Neuronal stem cell (in vitro differentiated cells): Measurements from ENCODE around the gene PRKACG.

ENCODE experiments used
- DNase-seq: peaks from one replicate; pipeline ENCODE4 v3.0.0-alpha.2; 2013; ENCODE audit warnings: low spot score
- H2AFZ ChIP-seq: one replicate; pipeline ENCODE4 v1.6.1; 2013; ENCODE audit warnings: mild to moderate bottlenecking, low read length, inconsistent platforms
- H2AK5ac ChIP-seq: 2 replicates; pipeline ENCODE4 v1.6.1; 2013; ENCODE audit warnings: low read depth, mild to moderate bottlenecking, inconsistent platforms, low read length, moderate library complexity, mixed read lengths
- H2BK120ac ChIP-seq: 2 replicates; pipeline ENCODE4 v1.6.1; 2013; ENCODE audit warnings: low read depth, mild to moderate bottlenecking, inconsistent platforms, low read length, moderate library complexity, mixed read lengths
- H2BK12ac ChIP-seq: one replicate; pipeline ENCODE4 v1.6.1; 2013; ENCODE audit warnings: low read length, inconsistent platforms
- H2BK15ac ChIP-seq: 2 replicates; pipeline ENCODE4 v1.6.1; 2013; ENCODE audit warnings: mild to moderate bottlenecking, low read length, inconsistent platforms, mixed read lengths
- H2BK5ac ChIP-seq: one replicate; pipeline ENCODE4 v1.6.1; 2013; ENCODE audit warnings: inconsistent platforms, mild to moderate bottlenecking, low read length, moderate library complexity
- H3K14ac ChIP-seq: one replicate; pipeline ENCODE4 v1.6.1; 2013; ENCODE audit warnings: low read length, inconsistent platforms
- H3K18ac ChIP-seq: 2 replicates; pipeline ENCODE4 v1.6.1; 2013; ENCODE audit warnings: low read length, inconsistent platforms
- H3K23ac ChIP-seq: 2 replicates; pipeline ENCODE4 v1.6.1; 2013; ENCODE audit warnings: low read depth, mild to moderate bottlenecking, mixed read lengths, low read length, inconsistent platforms; ENCODE audit not compliant: poor library complexity
- H3K27ac ChIP-seq: replicated peaks from 3 replicates; pipeline ENCODE4 v1.5.1; 2013; ENCODE audit warnings: low read length, inconsistent platforms
- H3K27me3 ChIP-seq, 3 experiments: 2 replicates each; pipeline ENCODE4 v1.6.1; 2013; ENCODE audit warnings: low read length in 3 of 3, mild to moderate bottlenecking in 2 of 3, inconsistent platforms in 1 of 3, low read depth in 1 of 3, mixed read lengths in 1 of 3, moderate library complexity in 1 of 3; ENCODE audit not compliant: control insufficient read depth in 3 of 3, insufficient read depth in 3 of 3
- H3K36me3 ChIP-seq, 2 donors: replicated peaks in 1 of 2; 2 replicates each; pipeline ENCODE4 v1.6.1; 2013; ENCODE audit warnings: low read length in 2 of 2; ENCODE audit not compliant: control insufficient read depth in 2 of 2, insufficient read depth in 2 of 2
- H3K4ac ChIP-seq: 2 replicates; pipeline ENCODE4 v1.6.1; 2013; ENCODE audit warnings: inconsistent platforms, mild to moderate bottlenecking, low read length, moderate library complexity
- H3K4me1 ChIP-seq, 2 donors: 1 replicate in 1 of 2; 2 replicates in 1 of 2; pipeline ENCODE4 v1.6.1; 2013; ENCODE audit warnings: low read length in 2 of 2, low read depth in 1 of 2; ENCODE audit not compliant: control insufficient read depth in 2 of 2, insufficient read depth in 1 of 2
- H3K4me2 ChIP-seq: one replicate; pipeline ENCODE4 v1.6.1; 2013; ENCODE audit warnings: mild to moderate bottlenecking, low read length, inconsistent platforms; ENCODE audit not compliant: insufficient read depth, poor library complexity, severe bottlenecking
- H3K4me3 ChIP-seq, 2 donors: 2 replicates each; pipeline ENCODE4 v1.5.1; 2013; ENCODE audit warnings: low read length in 2 of 2, mild to moderate bottlenecking in 2 of 2, inconsistent platforms in 1 of 2, moderate library complexity in 1 of 2
- H3K79me1 ChIP-seq: one replicate; pipeline ENCODE4 v1.6.1; 2013; ENCODE audit warnings: low read depth, mild to moderate bottlenecking, inconsistent platforms, low read length, moderate library complexity
- H3K9ac ChIP-seq: one replicate; pipeline ENCODE4 v1.6.1; 2013; ENCODE audit warnings: mild to moderate bottlenecking, low read depth, low read length, inconsistent platforms; ENCODE audit not compliant: poor library complexity
- H3K9me3 ChIP-seq, 2 donors: replicated peaks in 1 of 2; 2 replicates each; pipeline versions ENCODE3 to v1.6.1; 2013; ENCODE audit warnings: low read length in 2 of 2, mild to moderate bottlenecking in 2 of 2, inconsistent platforms in 1 of 2, low read depth in 1 of 2, mixed read lengths in 1 of 2, moderate library complexity in 1 of 2; ENCODE audit not compliant: control insufficient read depth in 2 of 2, insufficient read depth in 1 of 2
- H4K8ac ChIP-seq: one replicate; pipeline ENCODE4 v1.6.1; 2013; ENCODE audit warnings: low read depth, mild to moderate bottlenecking, inconsistent platforms, low read length, moderate library complexity
- H4K91ac ChIP-seq: one replicate; pipeline ENCODE4 v1.6.1; 2013; ENCODE audit warnings: low read length, low read depth, mild to moderate bottlenecking, inconsistent platforms; ENCODE audit not compliant: poor library complexity
- WGBS, 2 donors: extraction: QIAGEN DNeasy Blood & Tissue Kit; methylation state at CpG; one replicate each; pipeline ENCODE4 v1.1.7; 2013; ENCODE audit warnings: missing lambda C conversion rate in 2 of 2, mixed read lengths in 1 of 2; ENCODE audit not compliant: insufficient read length in 2 of 2, insufficient replicate concordance in 1 of 2; ENCODE audit errors: extremely low coverage in 2 of 2; 5-methylcytosine and 5-hydroxymethylcytosine counted together

PRKACG gene

DNA sequence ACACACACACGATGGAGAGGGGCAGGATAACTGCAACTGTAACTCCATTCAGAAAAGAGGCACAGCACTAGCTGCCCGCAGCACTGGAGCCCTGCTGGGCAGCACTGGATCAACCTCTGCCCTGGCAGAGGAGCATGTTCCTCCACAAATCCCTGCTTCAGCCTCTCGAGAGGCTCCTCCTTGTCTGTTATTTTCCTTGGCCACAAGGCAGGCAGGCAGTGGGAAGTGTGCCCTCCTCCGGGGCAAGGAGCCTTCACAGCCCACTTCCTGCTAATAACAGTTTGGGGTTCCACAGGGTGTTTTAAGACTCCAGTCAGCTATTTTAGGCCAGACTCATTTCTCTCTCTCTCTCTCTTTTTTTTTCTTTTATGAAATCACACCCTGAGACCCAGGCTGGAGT lies 33.5 kb upstream of the PRKACG start:
- Histone ChIP-seq H2BK120ac (no peak overlapping the region), H2AK5ac (no peak overlapping the region), H3K9me3 (no peaks in the 10 kb centered on the region), H3K23ac (no peak overlapping the region), H2BK5ac (no peak overlapping the region), H3K4me2 (no peak overlapping the region), H3K79me1 (no peaks in the 10 kb centered on the region), H3K27ac (no peak overlapping the region), H4K8ac (no peak overlapping the region), H3K4me1 (peaks cover 8 to 16% of the 10 kb centered on the region in 2 donors), H4K91ac (no peak overlapping the region), H2AFZ (no peak overlapping the region), H3K9ac (no peak overlapping the region), H3K36me3 (peaks cover 16 to 45% of the 10 kb centered on the region in 2 donors), H3K4me3 (no peak overlapping the region), H3K4ac (no peak overlapping the region), H3K27me3 (no peaks in the 10 kb centered on the region), H2BK12ac (no peak overlapping the region), H3K14ac (no peak overlapping the region), H2BK15ac (no peak overlapping the region), H3K18ac (no peak overlapping the region)
- WGBS, 2 donors, result no CpG with 5 or more reads among the region's 4 CpGs
- no peak for DNase-seq

DNA sequence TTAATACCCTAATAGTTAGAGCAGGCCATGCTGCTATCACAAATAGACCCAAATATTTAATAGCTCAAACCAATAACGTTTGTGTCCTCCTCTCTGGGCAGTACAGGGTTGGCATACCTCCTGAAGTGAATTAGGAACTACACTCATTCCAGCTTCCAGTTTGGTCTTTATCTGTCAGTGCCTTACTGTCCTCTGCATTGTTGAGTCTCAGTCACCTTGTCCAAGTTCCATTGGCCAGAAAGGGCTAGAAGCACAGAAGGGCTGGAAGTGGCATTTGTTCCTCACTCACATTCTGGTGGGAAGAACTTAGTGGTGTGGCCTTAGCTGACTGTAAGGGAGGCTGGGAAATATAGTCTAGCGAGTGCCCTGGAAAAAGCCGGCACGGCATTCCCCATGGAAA lies 32.8 kb upstream of the PRKACG start:
- Histone ChIP-seq H3K4me3 (no peak overlapping the region), H3K9me3 (no peaks in the 10 kb centered on the region), H4K8ac (no peak overlapping the region), H3K4me2 (no peak overlapping the region), H3K79me1 (no peaks in the 10 kb centered on the region), H2BK5ac (no peak overlapping the region), H3K27me3 (no peaks in the 10 kb centered on the region), H3K18ac (no peak overlapping the region), H2BK120ac (no peak overlapping the region), H3K4me1 (peaks cover 8 to 16% of the 10 kb centered on the region in 2 donors), H2AFZ (no peak overlapping the region), H2AK5ac (no peak overlapping the region), H2BK15ac (no peak overlapping the region), H2BK12ac (no peak overlapping the region), H3K36me3 (peaks cover 16 to 45% of the 10 kb centered on the region in 2 donors), H3K4ac (no peak overlapping the region), H3K14ac (no peak overlapping the region), H3K23ac (no peak overlapping the region), H3K9ac (no peak overlapping the region), H3K27ac (no peak overlapping the region), H4K91ac (no peak overlapping the region)
- no CpG with 5 or more reads among the region's 4 CpGs for WGBS, 2 donors
- no peak for DNase-seq

DNA sequence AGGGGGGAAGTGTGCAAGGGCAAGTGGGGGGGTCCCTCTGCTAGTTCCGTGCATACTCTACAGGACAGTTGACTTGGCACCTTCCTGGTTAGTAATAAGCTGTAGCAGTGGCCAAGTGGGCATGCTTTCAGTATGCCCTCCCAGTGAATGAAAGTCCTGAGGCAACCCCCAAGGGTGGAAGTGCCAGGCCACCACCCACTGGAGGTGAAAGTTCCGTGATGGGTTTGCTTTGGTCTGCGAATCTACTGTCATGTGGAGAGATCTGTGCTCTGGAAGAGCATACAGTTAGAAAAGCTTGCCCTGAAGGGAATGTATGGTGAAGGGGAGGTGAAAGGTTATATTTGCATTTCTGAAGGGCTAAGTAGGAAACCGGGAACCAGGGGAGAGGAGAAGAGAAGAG lies 31.9 kb upstream of the PRKACG start:
- H3K27ac ChIP-seq, result no peak overlapping the region
- no peak overlapping the region for H2BK5ac ChIP-seq
- no peak overlapping the region for H3K4me3 ChIP-seq
- H3K79me1 ChIP-seq, result no peaks in the 10 kb centered on the region
- peaks cover 18 to 40% of the 10 kb centered on the region in 2 donors for H3K36me3 ChIP-seq
- no peak overlapping the region for H3K14ac ChIP-seq
- H2BK120ac ChIP-seq, result no peak overlapping the region
- no peak for DNase-seq
- H2BK12ac ChIP-seq, result no peak overlapping the region
- no peak overlapping the region for H2AK5ac ChIP-seq
- WGBS, 2 donors, result no CpG with 5 or more reads among the region's 4 CpGs
- H3K4me2 ChIP-seq, result no peak overlapping the region
- no peak overlapping the region for H2BK15ac ChIP-seq
- H3K9ac ChIP-seq, result no peak overlapping the region
- no peak overlapping the region for H4K8ac ChIP-seq
- H3K18ac ChIP-seq, result no peak overlapping the region
- H3K4ac ChIP-seq, result no peak overlapping the region
- no peak overlapping the region for H4K91ac ChIP-seq
- no peaks in the 10 kb centered on the region for H3K27me3 ChIP-seq
- H2AFZ ChIP-seq, result no peak overlapping the region
- peaks cover 0 to under 1% of the 10 kb centered on the region in 2 donors for H3K9me3 ChIP-seq
- H3K4me1 ChIP-seq, result peaks cover 8 to 16% of the 10 kb centered on the region in 2 donors
- no peak overlapping the region for H3K23ac ChIP-seq

DNA sequence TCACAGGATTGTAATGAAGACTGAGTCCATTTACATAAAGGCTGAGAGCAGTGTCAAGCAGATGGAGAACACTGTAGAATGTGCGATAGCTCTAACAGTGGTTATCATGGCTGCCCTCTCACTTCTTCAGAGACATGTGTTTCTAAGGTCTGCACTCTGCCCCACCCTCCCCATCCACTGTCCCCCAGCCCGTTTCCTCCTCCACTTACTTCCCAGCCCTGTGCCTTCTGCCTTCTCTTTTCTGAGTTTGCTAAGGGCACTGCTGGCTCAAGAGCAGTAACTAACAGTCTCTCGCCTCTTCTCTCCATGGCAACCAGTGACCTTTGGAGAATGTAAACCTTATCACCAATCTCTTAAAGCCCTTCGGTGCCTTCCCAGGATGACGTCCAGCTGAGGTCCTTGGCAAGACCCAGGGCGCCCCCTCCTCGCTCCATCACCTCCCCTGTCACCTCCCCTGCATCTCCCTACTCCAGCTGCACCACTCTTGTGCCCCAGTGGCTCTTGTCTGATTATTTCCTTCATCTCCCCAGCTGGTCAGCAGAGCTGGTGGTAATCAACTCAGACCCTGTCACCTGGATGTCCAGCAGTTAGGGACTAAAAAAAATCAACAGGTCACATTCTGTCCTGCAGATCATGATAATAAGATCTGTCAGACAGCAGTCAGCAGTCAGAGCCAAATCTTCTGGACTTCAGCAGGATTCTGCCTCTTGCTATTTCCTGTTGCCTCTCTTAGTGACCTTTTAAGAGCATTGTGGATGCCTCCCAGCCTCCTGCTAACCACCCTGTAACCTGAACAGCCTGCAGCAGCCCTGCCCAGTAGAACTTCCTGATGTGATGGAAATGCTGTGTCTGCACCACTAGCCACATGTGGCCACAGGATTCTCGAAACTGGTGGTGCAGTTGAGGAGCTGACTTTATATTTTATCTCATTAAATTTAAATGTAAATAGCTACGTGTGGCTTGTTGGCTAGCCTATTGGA lies 30.6 kb upstream of the PRKACG start:
- no peak for DNase-seq
- Histone ChIP-seq H3K4ac (no peak overlapping the region), H3K27me3 (no peaks in the 10 kb centered on the region), H3K4me1 (peaks cover 8 to 16% of the 10 kb centered on the region in 2 donors), H4K91ac (no peak overlapping the region), H2BK120ac (no peak overlapping the region), H3K9me3 (peaks cover 0 to 7% of the 10 kb centered on the region in 2 donors), H2AK5ac (no peak overlapping the region), H2BK15ac (no peak overlapping the region), H3K4me2 (no peak overlapping the region), H3K23ac (no peak overlapping the region), H3K36me3 (peaks cover 21 to 33% of the 10 kb centered on the region in 2 donors), H2BK5ac (no peak overlapping the region), H3K18ac (no peak overlapping the region), H2BK12ac (no peak overlapping the region), H4K8ac (no peak overlapping the region), H3K9ac (no peak overlapping the region), H3K4me3 (no peak overlapping the region), H3K27ac (peak overlapping the region; percentile 8), H3K79me1 (no peaks in the 10 kb centered on the region), H3K14ac (no peak overlapping the region), H2AFZ (peak overlapping the region; percentile 3)
- WGBS, 2 donors, result no CpG with 5 or more reads among the region's 9 CpGs
